ENCODE data around the gene DHX58.

DHX58 gene

DNA sequence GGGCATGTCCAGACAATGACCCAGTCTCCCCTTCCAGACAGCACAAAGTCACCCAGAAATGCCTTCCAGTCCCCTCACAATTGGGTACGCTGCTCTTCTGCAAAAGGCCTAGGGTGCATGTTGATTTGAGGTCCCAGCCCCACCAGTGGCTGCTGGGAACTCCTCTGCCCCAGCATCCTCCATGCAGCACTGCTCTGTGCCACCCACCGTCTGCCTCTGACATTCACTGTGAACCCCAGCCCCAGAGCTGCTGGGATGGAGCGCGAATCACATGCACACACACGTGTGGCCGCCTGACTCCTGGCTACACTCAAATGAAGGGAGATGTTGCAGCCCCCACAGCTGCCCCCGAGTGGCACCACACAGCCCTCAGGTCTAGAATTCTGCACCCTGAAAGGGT is 60.9 kb downstream of the DHX58 start:
- no peak for DNase-seq (ENCODE audit: low read depth)
- TF ChIP-seq, protein P1, sequence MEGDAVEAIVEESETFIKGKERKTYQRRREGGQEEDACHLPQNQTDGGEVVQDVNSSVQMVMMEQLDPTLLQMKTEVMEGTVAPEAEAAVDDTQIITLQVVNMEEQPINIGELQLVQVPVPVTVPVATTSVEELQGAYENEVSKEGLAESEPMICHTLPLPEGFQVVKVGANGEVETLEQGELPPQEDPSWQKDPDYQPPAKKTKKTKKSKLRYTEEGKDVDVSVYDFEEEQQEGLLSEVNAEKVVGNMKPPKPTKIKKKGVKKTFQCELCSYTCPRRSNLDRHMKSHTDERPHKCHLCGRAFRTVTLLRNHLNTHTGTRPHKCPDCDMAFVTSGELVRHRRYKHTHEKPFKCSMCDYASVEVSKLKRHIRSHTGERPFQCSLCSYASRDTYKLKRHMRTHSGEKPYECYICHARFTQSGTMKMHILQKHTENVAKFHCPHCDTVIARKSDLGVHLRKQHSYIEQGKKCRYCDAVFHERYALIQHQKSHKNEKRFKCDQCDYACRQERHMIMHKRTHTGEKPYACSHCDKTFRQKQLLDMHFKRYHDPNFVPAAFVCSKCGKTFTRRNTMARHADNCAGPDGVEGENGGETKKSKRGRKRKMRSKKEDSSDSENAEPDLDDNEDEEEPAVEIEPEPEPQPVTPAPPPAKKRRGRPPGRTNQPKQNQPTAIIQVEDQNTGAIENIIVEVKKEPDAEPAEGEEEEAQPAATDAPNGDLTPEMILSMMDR (IDR thresholded peaks at IDR 0.05; ENCODE audit: insufficient read depth, low read depth, low read length, missing control alignments): no peak
- H3K4me3 ChIP-seq (ENCODE audit: low read length): no peak overlapping the region
